Measurements from ENCODE around the gene PSMB9.
"Not testable (repeated sequence)": the region's sequence is repeated elsewhere in the genome, so short reads cannot be mapped to it uniquely, and the experiment has no call there.

Gene PSMB9

DNA sequence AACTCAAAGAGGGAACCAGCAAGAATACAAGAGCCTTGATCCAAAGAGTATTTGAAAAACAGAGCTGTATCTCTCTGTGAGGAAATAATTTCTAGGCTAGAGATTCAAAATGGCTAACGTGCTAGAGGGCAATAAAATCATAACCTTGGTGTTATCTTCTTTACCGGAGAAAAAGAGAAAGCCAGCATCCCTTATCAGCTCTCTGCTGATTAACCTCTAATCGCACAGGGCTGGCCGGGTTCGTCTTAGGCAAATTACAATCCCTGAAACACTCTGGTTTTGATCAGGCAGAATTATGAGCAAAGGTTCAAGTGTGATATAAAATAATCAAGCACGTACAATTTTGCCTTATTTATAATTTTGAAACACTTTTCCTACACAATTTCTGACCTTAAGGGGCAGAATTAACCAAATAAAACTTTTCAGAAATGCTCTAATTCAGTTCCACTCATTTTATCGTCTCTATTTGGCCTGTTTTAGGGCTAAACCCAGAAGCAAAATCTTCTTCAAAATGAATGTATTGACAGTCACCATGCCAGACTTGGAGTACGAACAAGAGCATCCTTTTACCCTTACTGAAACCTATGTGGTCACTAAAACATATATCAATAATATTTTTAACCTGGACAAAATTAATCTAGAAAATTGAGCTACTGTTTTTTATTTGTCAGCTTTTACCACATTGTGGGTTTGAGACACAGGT is 13.7 kb downstream of the PSMB9 start:
- DNase-seq: no peak
- Histone ChIP-seq H3K27me3 (ENCODE audit: insufficient read depth, low read length, poor library complexity) (no peaks in the 10 kb centered on the region), H4K5ac (ENCODE audit: low read length) (no peak overlapping the region)

GRCh38 chr6:32868257-32868788 is 14.3 kb downstream of the PSMB9 start:
- no peaks in the 10 kb centered on the region for H3K4me1 ChIP-seq (ENCODE audit: control insufficient read depth, low read depth, low read length)
- H3K23ac ChIP-seq (ENCODE audit: low read length): no peak overlapping the region
- H3K79me2 ChIP-seq (ENCODE audit: control insufficient read depth, insufficient read depth, low read length): no peaks in the 10 kb centered on the region
- H3K4me2 ChIP-seq (ENCODE audit: low read length): no peak overlapping the region
- no peak overlapping the region for H3K9ac ChIP-seq (ENCODE audit: low read length)
- H3K27me3 ChIP-seq (ENCODE audit: insufficient read depth, low read length, poor library complexity): no peaks in the 10 kb centered on the region
- H3K36me3 ChIP-seq (ENCODE audit: control insufficient read depth, insufficient read depth, low read length): no peaks in the 10 kb centered on the region
- H3K79me1 ChIP-seq (ENCODE audit: low read length): no peaks in the 10 kb centered on the region
- H3K56ac ChIP-seq (ENCODE audit: low read length): no peak overlapping the region
- DNase-seq: peak; percentile 61
- no peak overlapping the region for H4K5ac ChIP-seq (ENCODE audit: low read length)
- H4K8ac ChIP-seq (ENCODE audit: low read depth, low read length): no peak overlapping the region
- H3K4ac ChIP-seq (ENCODE audit: low read depth, low read length): no peak overlapping the region
- H3K27ac ChIP-seq (ENCODE audit: low read depth, low read length): no peak overlapping the region
- H2BK120ac ChIP-seq (ENCODE audit: low read depth, low read length): no peak overlapping the region
- no peak overlapping the region for H2BK5ac ChIP-seq (ENCODE audit: low read length)
- no peak overlapping the region for H2BK15ac ChIP-seq (replicated peaks; ENCODE audit: low read depth)
- no peak overlapping the region for H3K4me3 ChIP-seq (ENCODE audit: low read length)
- no peak overlapping the region for H3K18ac ChIP-seq (ENCODE audit: low read length)
- WGBS (ENCODE audit: extremely low coverage, insufficient coverage, low lambda C conversion rate): no CpG with 5 or more reads among the region's 5 CpGs
- no peak overlapping the region for H2AK5ac ChIP-seq (ENCODE audit: low read length)

More for the DNA sequence above, 13.7 kb downstream of the PSMB9 start:
- Histone ChIP-seq H3K27ac (ENCODE audit: low read depth, low read length) (no peak overlapping the region), H3K4me2 (ENCODE audit: low read length) (no peak overlapping the region), H3K36me3 (ENCODE audit: control insufficient read depth, insufficient read depth, low read length) (no peaks in the 10 kb centered on the region), H3K4me3 (ENCODE audit: low read length) (no peak overlapping the region), H3K4ac (ENCODE audit: low read depth, low read length) (no peak overlapping the region), H3K23ac (ENCODE audit: low read length) (no peak overlapping the region), H3K79me1 (ENCODE audit: low read length) (no peaks in the 10 kb centered on the region), H2BK15ac (replicated peaks; ENCODE audit: low read depth) (no peak overlapping the region), H3K18ac (ENCODE audit: low read length) (no peak overlapping the region), H2BK5ac (ENCODE audit: low read length) (no peak overlapping the region), H2BK120ac (ENCODE audit: low read depth, low read length) (no peak overlapping the region), H2AK5ac (ENCODE audit: low read length) (no peak overlapping the region), H3K56ac (ENCODE audit: low read length) (no peak overlapping the region), H3K79me2 (ENCODE audit: control insufficient read depth, insufficient read depth, low read length) (no peaks in the 10 kb centered on the region), H3K9ac (ENCODE audit: low read length) (no peak overlapping the region), H4K8ac (ENCODE audit: low read depth, low read length) (no peak overlapping the region), H3K4me1 (ENCODE audit: control insufficient read depth, low read depth, low read length) (no peaks in the 10 kb centered on the region)
- no CpG with 5 or more reads among the region's 8 CpGs for WGBS (ENCODE audit: extremely low coverage, insufficient coverage, low lambda C conversion rate)

GRCh38 chr6:32873947-32874346 is 20.0 kb downstream of the PSMB9 start:
- not testable (repeated sequence) for H3K23ac ChIP-seq (ENCODE audit: low read length); H3K18ac ChIP-seq (ENCODE audit: low read length); H3K4me1 ChIP-seq (ENCODE audit: control insufficient read depth, low read depth, low read length); H2BK120ac ChIP-seq (ENCODE audit: low read depth, low read length); H3K79me1 ChIP-seq (ENCODE audit: low read length); H3K56ac ChIP-seq (ENCODE audit: low read length); H3K4ac ChIP-seq (ENCODE audit: low read depth, low read length); H2BK15ac ChIP-seq (replicated peaks; ENCODE audit: low read depth); H3K27me3 ChIP-seq (ENCODE audit: insufficient read depth, low read length, poor library complexity); H3K27ac ChIP-seq (ENCODE audit: low read depth, low read length); H3K4me2 ChIP-seq (ENCODE audit: low read length); H3K36me3 ChIP-seq (ENCODE audit: control insufficient read depth, insufficient read depth, low read length); H2BK5ac ChIP-seq (ENCODE audit: low read length); H4K8ac ChIP-seq (ENCODE audit: low read depth, low read length); H2AK5ac ChIP-seq (ENCODE audit: low read length); H3K4me3 ChIP-seq (ENCODE audit: low read length); H3K9ac ChIP-seq (ENCODE audit: low read length); H4K5ac ChIP-seq (ENCODE audit: low read length); DNase-seq; H3K79me2 ChIP-seq (ENCODE audit: control insufficient read depth, insufficient read depth, low read length)
- no CpG with 5 or more reads among the region's 1 CpG for WGBS (ENCODE audit: extremely low coverage, insufficient coverage, low lambda C conversion rate)

- WGBS (ENCODE audit: extremely low coverage, insufficient coverage, low lambda C conversion rate): no CpG with 5 or more reads among the region's 2 CpGs
- Histone ChIP-seq H3K36me3 (ENCODE audit: control insufficient read depth, insufficient read depth, low read length) (no peaks in the 10 kb centered on the region), H3K4me2 (ENCODE audit: low read length) (no peak overlapping the region), H3K27ac (ENCODE audit: low read depth, low read length) (no peak overlapping the region), H3K56ac (ENCODE audit: low read length) (no peak overlapping the region), H3K79me2 (ENCODE audit: control insufficient read depth, insufficient read depth, low read length) (no peaks in the 10 kb centered on the region), H3K4me1 (ENCODE audit: control insufficient read depth, low read depth, low read length) (no peaks in the 10 kb centered on the region), H2AK5ac (ENCODE audit: low read length) (no peak overlapping the region), H3K23ac (ENCODE audit: low read length) (no peak overlapping the region), H3K4ac (ENCODE audit: low read depth, low read length) (no peak overlapping the region), H2BK15ac (replicated peaks; ENCODE audit: low read depth) (no peak overlapping the region), H2BK5ac (ENCODE audit: low read length) (no peak overlapping the region), H3K27me3 (ENCODE audit: insufficient read depth, low read length, poor library complexity) (no peaks in the 10 kb centered on the region), H3K79me1 (ENCODE audit: low read length) (no peaks in the 10 kb centered on the region), H3K4me3 (ENCODE audit: low read length) (no peak overlapping the region), H4K8ac (ENCODE audit: low read depth, low read length) (no peak overlapping the region), H4K5ac (ENCODE audit: low read length) (no peak overlapping the region), H2BK120ac (ENCODE audit: low read depth, low read length) (no peak overlapping the region), H3K9ac (ENCODE audit: low read length) (no peak overlapping the region), H3K18ac (ENCODE audit: low read length) (no peak overlapping the region)
- no peak for DNase-seq
Observed at GRCh38 chr6:32876603-32877002, 22.6 kb downstream of the PSMB9 start.

DNA sequence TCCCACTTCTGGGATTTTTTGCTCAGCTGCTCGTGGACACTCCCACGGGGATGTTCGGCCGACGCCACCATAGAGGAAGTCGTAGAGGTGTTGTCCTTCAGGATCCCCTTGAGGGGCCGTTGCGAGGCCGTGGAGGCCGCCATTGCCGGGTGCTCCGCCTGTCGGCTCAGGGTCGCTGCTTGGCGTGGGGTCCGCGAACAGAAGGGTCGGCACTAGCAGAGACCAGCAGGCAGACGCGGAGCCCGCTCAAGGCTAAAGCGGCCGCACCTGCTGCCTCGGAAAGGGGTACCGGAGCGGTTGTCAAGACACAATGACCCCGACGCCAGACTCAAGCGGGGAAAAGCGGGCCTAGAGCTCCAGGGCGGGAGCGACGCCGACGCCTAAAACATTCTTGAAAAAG is 25.7 kb downstream of the PSMB9 start:
- no peak overlapping the region for H2BK15ac ChIP-seq (replicated peaks; ENCODE audit: low read depth)
- H3K4ac ChIP-seq (ENCODE audit: low read depth, low read length): no peak overlapping the region
- WGBS (ENCODE audit: extremely low coverage, insufficient coverage, low lambda C conversion rate): no CpG with 5 or more reads among the region's 35 CpGs
- H2BK120ac ChIP-seq (ENCODE audit: low read depth, low read length): no peak overlapping the region
- no peak overlapping the region for H3K18ac ChIP-seq (ENCODE audit: low read length)
- H4K8ac ChIP-seq (ENCODE audit: low read depth, low read length): no peak overlapping the region
- no peaks in the 10 kb centered on the region for H3K79me2 ChIP-seq (ENCODE audit: control insufficient read depth, insufficient read depth, low read length)
- no peak overlapping the region for H3K4me2 ChIP-seq (ENCODE audit: low read length)
- no peak overlapping the region for H3K56ac ChIP-seq (ENCODE audit: low read length)
- H3K4me3 ChIP-seq (ENCODE audit: low read length): no peak overlapping the region
- no peaks in the 10 kb centered on the region for H3K27me3 ChIP-seq (ENCODE audit: insufficient read depth, low read length, poor library complexity)
- no peak overlapping the region for H3K23ac ChIP-seq (ENCODE audit: low read length)
- no peak overlapping the region for H3K9ac ChIP-seq (ENCODE audit: low read length)
- no peak overlapping the region for H2BK5ac ChIP-seq (ENCODE audit: low read length)
- H3K27ac ChIP-seq (ENCODE audit: low read depth, low read length): no peak overlapping the region
- H2AK5ac ChIP-seq (ENCODE audit: low read length): no peak overlapping the region
- H4K5ac ChIP-seq (ENCODE audit: low read length): no peak overlapping the region
- no peak for DNase-seq
- H3K4me1 ChIP-seq (ENCODE audit: control insufficient read depth, low read depth, low read length): no peaks in the 10 kb centered on the region
- no peaks in the 10 kb centered on the region for H3K36me3 ChIP-seq (ENCODE audit: control insufficient read depth, insufficient read depth, low read length)
- H3K79me1 ChIP-seq (ENCODE audit: low read length): no peaks in the 10 kb centered on the region

- H3K4ac ChIP-seq (ENCODE audit: low read depth, low read length); H3K79me1 ChIP-seq (ENCODE audit: low read length); H3K4me3 ChIP-seq (ENCODE audit: low read length); H2BK5ac ChIP-seq (ENCODE audit: low read length); H3K27me3 ChIP-seq (ENCODE audit: insufficient read depth, low read length, poor library complexity); H3K23ac ChIP-seq (ENCODE audit: low read length); H2BK15ac ChIP-seq (replicated peaks; ENCODE audit: low read depth); H3K4me2 ChIP-seq (ENCODE audit: low read length); H3K36me3 ChIP-seq (ENCODE audit: control insufficient read depth, insufficient read depth, low read length); H2AK5ac ChIP-seq (ENCODE audit: low read length); H3K9ac ChIP-seq (ENCODE audit: low read length); H3K4me1 ChIP-seq (ENCODE audit: control insufficient read depth, low read depth, low read length); H4K8ac ChIP-seq (ENCODE audit: low read depth, low read length); H3K79me2 ChIP-seq (ENCODE audit: control insufficient read depth, insufficient read depth, low read length); H3K18ac ChIP-seq (ENCODE audit: low read length); H3K56ac ChIP-seq (ENCODE audit: low read length); H3K27ac ChIP-seq (ENCODE audit: low read depth, low read length); DNase-seq; H2BK120ac ChIP-seq (ENCODE audit: low read depth, low read length); H4K5ac ChIP-seq (ENCODE audit: low read length): not testable (repeated sequence)
- WGBS (ENCODE audit: extremely low coverage, insufficient coverage, low lambda C conversion rate): no CpG with 5 or more reads among the region's 3 CpGs
Observed at GRCh38 chr6:32880962-32881361, 27.0 kb downstream of the PSMB9 start.

Measured in mesendoderm (in vitro differentiated cells).